Stimulated activated CD8-positive, alpha-beta memory T cell treated with anti-CD3 and anti-CD28 coated beads, Interleukin-2, amount 100 ng/mL, for 1 hour (primary cell): ENCODE results near the gene DCAF5.

Experiments used
- DNase-seq, 2 donors: peaks; one replicate each; pipeline ENCODE4 v3.0.0-alpha.2; 2020; ENCODE audit warnings: low read depth in 2 of 2

Gene DCAF5

DNA sequence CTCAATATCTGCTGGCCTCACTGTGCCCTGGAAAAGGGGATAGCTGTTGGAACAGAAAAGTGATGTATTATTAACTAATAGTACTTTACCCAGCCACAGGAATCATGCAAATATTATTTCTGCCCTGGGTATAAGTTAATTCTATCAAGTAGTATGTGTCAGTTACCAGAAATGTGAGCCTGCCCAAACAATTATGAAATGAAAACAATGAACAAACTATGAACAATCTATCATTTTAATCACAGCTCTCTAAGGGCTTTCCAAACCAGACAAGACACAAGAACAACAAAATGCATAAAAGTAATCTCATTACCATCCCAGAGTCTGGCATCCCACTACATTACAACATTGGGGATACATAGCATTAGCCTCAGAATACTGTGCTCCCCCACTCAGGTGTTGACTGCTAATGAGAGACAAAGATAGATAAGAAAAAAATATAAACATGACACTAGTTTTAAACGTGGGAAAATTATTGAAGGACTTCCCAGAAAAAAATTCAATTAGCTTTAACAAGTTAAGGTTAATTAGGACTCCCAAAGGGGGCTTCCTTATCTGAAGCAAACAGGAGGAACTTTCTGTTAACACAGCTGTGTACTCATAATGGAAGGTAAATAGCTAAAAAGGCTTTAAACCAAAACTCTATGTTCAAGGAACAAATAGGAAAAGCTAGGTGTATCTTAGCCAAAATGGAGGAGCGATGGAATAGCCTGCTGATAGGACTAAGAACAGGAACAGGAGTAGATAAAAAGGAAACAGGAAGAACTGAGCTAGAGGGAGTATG lies 3.3 kb downstream of the DCAF5 start:
- no peak for DNase-seq

- DNase-seq: no peak
Measured at GRCh38 chr14:69142101-69142500, 10.8 kb downstream of the DCAF5 start.

DNA sequence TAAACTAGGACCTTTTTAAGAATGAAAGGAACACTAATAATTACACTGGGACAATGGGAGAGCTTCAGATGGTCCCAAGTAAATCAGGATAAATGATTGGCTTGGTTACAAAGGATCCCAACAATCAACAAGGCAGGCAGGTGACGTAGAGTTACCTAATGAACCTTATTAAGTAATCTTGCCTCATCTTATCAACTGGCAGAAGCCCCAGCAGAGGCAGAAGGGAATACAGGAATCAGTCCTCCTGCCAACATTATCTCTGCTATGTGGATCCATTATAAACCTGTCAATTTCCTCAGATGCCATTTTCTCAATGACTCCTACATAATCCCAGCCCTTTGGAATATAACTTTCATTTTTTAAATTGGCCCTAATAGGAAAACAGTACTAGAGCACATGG lies 11.4 kb downstream of the DCAF5 start:
- no peak for DNase-seq

DNA sequence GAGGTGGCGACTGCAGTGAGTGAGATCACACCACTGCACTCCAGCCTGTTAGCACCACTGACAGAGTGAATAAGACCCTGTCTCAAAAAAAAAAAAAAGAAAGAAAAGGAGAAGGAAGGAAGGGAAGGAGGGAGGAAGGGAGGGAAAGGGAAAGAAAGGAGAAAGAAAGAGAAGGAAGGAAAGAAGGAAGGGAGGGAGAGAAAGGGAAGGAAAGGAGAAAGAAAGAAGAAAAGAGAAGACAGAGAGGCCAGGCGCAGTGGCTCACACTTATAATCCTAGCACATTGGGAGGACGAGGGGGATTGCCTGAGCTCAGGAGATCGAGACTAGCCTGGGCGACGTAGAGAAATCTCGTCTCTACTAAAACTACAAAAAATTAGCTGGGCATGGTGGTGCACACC lies 13.2 kb downstream of the DCAF5 start:
- no peak for DNase-seq

GRCh38 chr14:69137843-69138535 lies 14.9 kb downstream of the DCAF5 start:
- no peak for DNase-seq

- no peak for DNase-seq
Measured at GRCh38 chr14:69137416-69137815, 15.5 kb downstream of the DCAF5 start.

DNA sequence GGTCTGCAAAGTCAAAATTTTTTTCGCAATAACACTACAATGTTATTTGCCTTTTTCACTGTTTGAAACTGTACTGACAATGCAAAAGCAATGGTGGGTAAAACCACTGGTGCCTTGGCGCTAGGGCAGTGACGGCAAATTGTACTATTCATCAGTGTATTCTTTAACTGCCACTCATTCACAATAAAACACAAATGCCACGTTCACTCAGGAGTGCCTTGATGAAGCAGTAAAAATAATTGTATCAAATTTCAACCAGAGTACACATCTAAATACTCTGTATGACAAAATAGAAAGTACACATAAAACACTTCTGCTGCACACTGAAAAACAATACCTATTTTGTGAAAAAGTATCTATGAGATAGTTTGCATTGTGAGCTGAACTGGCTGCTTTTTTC lies 17.8 kb downstream of the DCAF5 start:
- no peak for DNase-seq

- DNase-seq: no peak
Measured at GRCh38 chr14:69133206-69134125, 19.5 kb downstream of the DCAF5 start.

GRCh38 chr14:69132513-69133181 lies 20.3 kb downstream of the DCAF5 start:
- no peak for DNase-seq

DNA sequence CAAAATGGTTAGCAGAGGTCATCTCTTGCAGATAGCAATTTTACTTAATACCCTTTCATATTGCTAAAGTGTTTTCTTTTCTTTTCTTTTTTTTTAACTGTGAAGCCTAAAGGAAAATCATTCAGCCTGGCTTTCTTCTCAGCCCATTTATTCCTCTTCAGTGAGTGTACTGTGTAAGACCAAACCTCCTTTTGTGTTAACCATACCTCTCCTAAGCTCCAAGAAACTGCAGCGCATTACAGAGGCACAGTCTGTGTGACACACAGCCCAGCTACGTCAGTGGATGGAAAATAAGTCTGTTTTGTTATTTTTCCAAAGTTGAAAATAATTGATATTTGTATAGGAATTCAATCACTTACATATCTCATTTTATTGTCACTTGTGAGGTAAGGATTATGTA lies 21.7 kb downstream of the DCAF5 start:
- DNase-seq: no peak

DNA sequence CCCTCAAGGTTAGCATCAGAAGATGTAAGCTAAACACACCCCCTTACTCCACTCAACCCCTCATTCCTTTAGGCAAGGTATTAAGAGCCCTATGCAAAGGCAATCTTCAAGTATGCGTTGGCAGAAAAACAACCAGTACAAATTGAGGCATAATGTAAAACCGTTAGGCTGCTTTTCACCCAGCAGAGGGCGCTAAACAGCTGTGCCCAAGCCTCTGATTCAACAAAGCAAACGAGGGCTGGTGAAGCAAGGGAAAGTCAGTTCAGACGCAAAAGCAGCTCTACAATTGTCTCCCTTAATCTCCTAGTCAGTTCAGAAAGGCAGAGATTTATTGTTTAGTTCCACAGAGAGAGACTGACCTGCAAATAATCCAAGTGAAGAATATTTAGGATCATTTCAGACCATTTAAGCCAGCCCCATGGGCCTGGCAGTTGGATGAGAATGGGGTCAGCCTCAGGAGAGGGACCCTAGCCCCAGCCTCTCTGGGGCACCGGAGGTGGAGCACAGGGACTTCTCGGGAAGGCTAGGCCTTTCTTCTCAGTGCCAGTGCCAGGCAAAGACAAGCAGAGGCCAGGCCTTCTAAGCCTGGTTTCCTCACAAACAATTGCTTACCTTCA lies 23.5 kb downstream of the DCAF5 start:
- peak; percentile 38 to 50 for DNase-seq

GRCh38 chr14:69118305-69118704 lies 34.6 kb downstream of the DCAF5 start:
- DNase-seq: no peak

DNA sequence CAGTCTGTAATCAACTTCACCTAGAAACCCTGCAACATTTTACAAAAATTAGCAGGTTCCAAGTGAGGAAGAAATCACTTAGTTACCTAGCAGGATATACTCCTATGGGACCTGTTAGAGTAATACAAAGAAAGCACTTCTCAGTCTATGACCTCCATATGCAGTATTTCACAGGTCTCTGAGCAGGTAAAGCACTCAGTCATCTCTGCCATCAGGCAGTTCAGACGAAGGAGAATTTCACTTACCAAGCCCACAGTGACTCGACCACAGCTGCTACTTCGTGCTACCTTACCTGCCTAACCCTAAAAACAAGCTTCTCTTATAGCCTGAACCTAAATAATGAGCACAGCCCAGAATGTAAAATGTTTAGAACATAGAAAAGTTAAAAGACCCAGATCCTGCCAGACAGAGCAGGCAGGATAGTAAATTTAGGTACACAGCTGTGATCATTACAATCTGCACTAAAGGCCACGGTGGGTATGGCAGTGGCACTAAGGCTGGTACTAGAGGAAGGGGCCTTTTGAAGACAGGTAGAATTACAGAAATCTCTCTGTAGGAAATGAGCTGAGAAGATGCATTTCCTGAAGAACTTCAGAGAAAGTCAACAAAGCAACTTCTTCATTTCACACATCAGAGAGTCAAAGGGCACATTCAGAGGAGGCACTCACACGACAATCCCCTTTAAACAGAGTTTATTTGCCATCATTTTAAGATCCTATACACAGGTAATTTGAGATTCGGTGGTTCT lies 35.7 kb downstream of the DCAF5 start:
- DNase-seq: no peak

GRCh38 chr14:69115407-69116185 lies 37.3 kb downstream of the DCAF5 start:
- DNase-seq: no peak

DNA sequence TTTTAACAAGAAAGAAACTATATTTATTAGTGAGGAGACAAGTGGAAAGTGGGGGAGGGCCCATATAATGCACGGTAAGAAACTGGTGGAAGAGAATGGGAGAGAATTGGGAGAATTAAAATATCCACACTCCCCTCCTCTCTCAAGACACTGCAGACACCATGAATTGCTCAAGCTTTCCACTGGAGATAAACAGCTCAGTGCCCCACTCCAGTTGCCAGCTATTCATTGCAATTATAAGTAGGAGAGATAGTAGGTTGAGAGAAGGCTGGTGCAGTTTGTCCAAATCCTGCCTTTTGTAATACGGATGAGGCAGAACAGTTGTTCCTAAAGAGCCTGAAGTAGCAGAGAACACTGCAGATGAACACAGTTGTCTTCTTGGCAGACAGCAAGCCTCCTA lies 38.2 kb downstream of the DCAF5 start:
- no peak for DNase-seq

DNA sequence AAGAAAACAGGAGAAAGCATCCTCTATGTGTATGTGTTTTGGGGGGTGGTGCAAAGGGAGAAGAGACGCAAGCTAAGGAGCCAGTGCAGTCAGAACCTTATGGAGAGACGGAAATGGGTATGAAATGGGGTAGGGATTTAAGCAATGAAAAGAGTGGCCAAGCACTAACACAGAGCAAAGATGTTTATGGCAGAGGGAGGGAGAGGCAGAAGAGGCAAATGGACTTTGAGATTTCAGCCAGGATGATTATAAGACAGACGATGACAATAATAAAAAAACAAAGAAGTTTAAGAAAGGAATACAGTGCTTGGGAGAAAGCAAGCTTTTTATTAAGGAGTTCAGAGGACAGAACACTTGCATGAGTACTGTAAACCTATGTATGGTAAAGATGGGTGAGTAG lies 44.6 kb downstream of the DCAF5 start:
- DNase-seq: no peak

DNA sequence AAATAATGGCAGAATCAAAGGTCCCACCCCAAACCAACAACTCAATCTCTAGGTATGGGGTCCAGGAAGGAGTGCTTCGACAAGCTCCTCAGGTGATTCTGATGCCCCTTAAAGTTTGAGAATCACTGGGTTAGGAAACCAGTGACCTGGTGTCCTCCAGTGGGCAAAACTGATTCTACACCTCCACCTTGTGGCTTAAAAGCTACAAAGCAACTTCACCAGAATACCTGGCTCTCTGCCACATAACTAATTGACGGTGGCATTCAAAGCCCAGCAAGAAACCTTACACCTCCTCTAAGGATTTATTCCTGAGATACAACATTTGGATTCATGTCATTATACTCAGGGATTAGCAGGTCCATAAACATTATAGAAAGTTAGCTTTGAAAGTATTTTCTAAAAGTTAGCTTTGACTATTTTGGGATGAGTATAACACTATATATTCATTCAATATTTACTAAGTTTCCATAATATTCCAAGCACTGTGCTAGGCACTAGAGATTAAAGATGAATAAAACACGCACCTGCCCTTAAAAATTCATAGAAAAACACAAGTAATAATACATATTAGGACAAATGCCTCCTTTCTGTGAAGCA lies 45.4 kb downstream of the DCAF5 start:
- DNase-seq: no peak

- DNase-seq: no peak
Measured at GRCh38 chr14:69106451-69106850, 46.5 kb downstream of the DCAF5 start.

GRCh38 chr14:69105326-69105725 lies 47.6 kb downstream of the DCAF5 start:
- DNase-seq: no peak
